Activated gamma-delta T cell treated with Interleukin-2 at 50 U/mL for 16 hours (primary cell): ENCODE results near the gene GNG7.
"Not testable (repeated sequence)": the region's sequence is repeated elsewhere in the genome, so short reads cannot be mapped to it uniquely, and the experiment has no call there.

Source experiments
- DNase-seq: peaks from one replicate; pipeline ENCODE4 v3.0.0-alpha.2; 2020

Gene GNG7

DNA sequence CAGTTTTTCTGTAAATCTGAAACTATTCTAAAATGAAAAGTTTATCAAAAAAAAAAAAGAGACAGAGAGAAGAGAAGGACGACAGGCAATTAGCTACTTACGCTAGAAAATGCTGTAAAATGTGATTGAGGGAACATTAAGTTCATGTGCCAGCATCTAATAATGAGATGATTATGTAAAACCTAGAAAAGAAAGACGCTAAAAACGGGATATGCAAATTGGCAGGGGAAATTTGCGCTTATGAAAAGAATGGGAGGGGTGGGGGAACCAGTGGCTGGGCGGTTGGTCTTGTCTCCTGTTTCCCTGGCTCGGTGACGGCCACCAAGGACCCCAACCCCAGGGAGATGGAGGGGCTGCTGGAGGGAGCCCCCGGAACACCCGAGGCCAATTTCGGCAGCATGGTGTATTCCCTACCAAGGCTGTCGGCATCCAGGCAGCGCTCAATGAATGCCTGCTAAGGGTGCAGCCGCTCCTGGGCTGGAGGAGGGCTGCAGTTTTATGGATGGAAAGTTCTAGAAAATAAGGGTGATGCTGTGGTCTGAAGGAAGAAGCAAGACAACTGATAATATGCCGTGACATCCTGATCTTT, 34.2 kb downstream of the GNG7 start:
- no peak for DNase-seq

DNA sequence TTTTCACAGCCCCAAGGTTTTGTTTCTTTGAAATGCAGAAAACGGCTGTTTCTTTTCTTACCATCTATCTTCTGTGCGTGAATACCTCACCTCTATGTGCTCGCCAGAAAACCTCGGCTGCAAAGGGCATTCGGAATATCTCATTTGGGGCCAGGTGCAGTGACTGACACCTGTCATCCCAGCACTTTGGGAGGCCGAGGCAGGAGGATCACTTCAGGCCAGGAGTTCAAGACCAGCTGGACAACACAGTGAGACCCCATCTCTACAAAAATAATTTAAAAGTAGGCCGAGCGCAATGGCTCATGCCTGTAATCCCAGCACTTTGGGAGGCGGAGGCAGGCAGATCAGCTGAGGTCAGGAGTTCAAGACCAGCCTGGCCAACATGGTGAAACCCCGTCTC, 35.1 kb downstream of the GNG7 start:
- DNase-seq: not testable (repeated sequence)

DNA sequence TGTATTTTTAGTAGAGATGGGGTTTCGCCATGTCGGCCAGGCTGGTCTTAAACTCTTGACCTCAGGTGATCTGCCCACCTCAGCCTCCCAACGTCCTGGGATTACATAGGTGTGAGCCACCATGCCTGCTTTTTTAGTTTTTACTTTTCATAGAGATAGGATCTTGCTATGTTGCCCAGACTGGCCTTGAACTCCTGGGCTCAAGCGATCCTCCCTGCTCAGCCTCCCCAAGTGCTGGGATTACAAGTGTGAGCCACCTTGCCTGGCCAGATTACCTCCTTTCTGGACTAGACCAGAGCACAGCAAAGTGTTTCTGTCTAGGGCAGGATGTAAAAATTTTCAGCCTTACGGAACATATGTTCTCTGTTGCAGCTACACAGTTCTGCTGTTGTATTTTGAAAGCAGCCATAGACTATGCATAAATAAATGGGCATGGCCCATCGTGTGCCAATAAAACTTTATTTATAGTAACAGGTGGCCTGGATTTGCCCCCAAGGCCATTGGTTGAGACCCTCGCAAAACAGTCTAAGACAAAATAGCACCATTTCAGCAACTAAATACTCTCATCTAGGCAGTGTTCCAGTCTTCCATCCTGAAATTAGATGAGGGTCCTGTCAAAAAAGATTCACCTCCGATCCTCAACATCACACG, 36.0 kb downstream of the GNG7 start:
- no peak for DNase-seq

DNA sequence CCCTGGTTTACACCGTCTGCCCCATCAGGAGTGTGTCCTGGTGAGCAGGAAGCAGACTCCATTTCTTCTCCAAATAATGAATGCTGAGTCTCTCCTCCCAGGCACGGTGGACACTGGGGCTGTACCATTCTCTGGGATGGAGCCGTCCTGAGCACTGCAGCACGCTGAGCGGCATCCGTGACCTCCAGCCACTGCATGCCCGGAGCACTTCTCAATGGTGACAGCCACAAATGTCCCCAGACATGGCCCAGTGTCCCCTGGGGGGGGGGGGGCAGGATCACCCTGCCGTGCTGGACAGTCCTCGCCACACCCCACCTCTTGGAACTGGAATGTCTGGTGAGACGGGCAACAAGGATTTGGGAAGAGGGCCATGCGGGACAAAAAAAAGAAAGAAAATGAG, 37.4 kb downstream of the GNG7 start:
- DNase-seq: no peak

DNA sequence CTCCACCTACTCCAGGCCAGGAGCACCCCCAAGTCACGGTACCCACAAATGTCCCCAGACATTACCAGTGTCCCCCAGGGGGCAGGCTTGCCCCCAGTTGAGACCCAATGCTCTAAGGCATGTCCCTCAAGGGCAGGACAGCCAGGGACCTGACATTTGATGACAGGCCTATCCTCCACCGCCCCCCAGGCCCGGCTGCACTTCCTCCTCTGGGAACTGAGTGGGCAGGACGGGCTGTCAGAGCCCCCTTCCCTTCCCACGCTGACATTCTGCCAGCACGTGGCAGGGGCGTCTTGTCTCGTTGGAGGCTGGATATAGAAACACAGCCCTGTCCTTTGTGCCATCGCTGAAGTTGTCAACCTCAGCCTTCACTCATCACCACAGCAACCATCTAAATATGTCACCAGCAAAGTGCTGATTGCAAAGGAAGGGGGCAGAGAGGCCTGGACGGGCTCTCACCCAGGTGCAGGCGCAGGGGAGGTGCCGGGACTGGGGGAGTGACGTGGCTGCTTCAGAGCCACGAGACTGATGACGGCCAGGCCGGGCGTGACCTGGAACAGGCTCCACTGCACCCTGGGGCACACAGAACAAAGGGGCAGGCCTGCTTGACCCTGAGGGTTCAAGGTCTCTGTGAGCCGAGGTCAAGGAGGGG, 38.4 kb downstream of the GNG7 start:
- DNase-seq: no peak

DNA sequence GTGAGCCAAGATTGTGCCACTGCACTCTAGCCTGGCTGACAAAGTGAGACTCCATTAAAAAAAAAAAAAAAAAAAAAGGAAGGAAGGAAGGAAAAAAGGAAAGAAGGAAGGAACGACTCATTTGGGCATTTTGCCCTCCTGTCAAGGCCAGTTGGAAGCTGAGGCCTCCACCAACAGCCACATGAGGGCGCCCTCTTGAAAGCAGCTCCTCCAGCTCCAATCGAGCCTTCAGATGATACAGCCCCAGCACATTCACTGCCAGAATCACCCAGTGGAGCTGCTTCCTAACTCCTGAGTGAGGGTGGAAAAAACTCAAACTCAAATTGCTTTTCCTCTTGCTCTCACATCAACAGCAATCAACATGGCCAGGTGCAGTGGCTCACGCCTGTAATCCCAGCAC, 40.9 kb downstream of the GNG7 start:
- no peak for DNase-seq

DNA sequence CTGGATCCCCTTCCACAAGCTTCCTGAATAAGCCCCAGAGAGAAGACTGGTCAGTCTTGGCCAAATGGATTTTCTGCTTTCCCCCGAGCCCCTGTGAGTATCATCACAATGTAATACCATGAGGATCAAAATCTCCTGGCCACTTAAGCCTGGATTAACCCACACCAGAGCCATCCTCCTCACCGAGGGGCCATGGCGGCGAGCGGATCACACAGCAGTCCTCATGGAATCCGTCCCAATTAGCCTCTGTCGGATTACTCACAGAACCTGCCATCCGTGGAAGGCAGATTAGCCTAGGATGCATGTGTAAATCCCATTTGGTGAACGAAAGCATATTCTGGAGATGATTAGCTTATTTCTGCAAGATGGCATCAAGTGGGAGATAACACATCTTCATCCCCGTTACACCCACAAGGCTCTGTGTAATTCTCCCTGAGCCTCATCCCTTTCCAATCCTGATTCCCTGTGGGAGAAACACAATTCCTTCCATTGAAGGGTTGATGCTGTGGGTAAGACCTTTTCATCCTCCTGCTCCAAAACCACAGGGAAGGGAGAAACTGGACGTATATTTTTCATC, 42.5 kb downstream of the GNG7 start:
- DNase-seq: no peak

DNA sequence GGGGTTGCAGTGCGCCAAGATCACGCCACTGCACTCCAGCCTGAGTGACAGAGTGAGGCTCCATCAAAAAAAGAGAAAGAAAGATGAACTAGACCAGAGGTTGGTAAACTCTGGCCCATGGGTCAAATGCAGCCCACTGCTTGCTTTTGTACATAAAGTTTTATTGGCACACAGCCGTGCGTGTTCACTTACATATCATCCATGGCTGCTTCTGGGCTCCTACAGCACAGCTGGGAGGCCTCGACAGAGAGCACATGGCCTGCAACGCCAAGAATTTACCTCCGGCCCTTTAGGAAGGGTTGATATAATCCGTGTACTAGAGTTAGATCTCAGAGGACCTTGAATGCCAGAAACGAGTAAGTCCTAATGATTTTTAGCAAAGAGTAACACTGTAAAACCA, 46.0 kb downstream of the GNG7 start:
- DNase-seq: no peak

DNA sequence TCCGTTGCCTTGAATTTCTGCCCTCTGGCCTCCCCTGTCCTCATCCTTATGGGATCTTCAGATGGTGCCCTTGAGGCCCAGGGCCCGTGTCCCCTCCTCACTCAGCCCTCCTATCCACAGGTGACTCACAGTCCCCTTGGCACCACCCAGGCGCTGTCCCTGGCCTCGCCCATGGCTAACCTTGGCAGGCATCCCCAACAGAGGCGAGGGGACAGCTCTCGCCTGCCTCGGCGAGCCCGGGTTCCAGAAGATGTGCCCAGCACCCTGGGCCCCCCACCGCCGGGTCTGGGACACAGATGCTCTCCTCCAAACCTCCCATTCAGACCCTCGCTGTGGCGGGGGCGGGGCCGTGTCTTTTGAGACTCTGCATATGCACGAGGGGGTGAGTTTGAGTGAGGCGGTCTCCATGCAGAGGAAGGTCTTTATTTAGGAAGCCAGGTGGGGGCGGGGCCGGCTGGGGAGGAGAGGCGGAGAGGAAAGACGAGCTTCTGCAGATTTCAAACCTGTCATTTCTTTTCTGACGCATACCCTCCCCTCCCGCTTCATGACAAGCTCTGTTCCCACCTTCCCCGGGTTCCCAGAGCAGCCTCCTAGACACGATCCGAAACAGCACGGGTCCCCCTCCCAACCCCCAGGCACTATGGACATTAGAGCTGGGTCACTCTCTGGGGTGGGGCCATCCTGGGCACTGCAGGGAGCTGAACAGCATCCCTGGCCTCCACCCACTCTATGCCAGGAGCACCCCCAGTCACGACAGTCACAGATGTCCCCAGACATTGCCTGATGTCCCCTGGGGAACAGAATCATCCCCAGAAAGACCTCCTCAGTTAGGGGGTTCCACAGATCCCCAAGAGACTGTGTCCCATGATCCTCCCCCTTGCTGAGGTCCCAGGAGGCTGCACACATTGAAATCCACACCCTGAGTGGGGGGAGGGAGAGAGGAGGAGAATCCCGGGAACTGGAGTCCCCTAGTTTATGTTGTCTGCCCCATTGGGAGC, 48.5 kb downstream of the GNG7 start:
- DNase-seq: no peak

DNA sequence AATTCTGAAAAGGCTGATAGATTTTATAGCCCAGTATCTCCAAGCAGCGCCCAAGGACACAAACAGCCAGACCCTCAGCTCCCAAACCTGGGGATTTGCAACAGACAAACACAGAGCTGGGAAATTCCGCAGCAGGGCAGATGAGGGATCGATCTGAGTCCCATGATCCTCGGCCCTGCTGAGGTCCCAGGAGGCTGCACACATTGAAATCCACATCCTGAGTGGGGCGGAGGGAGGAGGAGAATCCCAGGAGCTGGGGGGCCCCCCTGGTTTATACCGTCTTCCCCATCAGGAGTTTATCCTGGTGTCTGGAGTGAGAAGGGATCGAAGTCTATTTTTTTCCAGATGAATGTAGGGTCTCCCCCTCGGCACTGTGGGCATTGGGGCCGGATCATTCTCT, 49.3 kb downstream of the GNG7 start:
- DNase-seq: no peak

DNA sequence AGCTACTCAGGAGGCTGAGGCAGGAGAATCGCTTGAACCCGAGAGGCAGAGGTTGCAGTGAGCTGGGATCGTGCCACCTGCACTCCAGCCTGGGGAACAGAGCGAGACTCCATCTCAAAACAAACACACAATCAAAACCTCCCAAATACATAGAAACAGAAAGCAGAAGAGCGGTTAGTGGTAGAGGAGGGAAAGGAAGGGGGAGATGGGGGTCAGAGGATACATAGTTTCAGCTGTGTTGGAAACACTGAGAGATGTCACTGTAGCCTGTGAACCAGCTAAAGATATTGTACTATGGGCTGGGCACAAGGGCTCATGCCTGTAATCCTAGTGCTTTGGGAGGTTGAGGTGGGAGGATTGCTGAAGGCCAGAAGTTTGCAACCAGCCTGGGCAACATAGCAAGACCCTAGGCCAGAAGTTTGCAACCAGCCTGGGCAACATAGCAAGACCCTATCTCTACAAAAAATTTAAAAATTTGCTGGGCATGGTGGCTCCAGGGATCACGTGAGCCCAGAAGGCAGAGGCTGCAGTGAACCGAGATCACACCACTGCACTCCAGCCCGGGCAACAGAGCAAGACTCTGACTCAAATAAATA, 49.9 kb downstream of the GNG7 start:
- no peak for DNase-seq

DNA sequence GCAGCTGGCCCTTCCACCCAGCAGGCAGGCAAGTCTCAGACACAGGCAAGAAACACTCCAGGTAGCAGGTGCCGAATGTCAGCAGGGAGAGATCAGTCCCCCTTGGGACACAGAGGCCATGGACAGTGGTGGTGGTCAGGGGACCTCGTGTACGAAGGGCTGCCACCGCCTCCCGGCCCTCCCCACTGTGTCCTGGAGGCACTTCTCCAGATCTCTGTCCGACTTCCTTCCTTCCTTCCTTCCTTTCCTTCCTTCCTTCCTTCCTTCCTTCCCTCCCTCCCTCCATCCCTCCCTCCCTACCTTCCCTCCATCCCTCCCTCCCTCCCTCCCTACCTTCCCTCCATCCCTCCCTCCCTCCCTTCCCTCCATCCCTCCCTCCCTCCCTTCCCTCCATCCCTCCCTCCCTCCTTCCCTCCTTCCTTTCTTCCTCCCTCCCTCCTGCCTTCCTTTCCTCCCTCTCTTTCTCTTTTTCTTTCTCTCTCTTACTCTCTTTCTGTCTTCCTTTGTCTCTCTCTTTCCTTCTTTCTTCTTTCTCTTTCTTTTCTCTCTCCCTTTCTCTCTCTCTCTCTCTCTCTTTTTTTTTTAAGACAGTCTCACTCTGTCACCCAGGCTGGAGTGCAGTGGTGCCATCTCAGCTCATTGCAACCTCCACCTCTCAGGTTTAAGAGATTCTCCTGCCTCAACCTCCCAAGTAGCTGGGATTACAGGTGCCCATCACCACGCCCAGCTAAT, 51.3 kb downstream of the GNG7 start:
- DNase-seq: not testable (repeated sequence)

DNA sequence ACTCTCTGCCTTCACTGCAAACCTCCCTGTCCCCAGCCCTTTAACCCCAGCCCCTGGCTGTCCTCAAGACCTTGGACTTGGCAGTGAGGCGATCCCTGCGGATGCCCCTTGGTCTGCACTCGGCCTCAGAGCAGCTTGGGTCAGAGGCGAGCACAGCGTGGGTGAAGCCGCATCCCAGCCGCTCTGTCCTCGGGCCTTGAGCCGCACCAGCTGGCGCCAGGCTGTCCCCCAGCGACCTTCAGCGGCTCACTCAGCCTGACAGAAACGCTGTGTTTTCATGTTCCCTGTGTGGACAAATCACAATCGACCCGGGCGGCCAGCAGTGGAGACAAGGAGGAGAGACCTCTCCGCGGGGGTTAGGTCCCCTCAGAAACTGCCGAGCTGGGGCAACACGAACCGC, 52.0 kb downstream of the GNG7 start:
- DNase-seq: no peak

DNA sequence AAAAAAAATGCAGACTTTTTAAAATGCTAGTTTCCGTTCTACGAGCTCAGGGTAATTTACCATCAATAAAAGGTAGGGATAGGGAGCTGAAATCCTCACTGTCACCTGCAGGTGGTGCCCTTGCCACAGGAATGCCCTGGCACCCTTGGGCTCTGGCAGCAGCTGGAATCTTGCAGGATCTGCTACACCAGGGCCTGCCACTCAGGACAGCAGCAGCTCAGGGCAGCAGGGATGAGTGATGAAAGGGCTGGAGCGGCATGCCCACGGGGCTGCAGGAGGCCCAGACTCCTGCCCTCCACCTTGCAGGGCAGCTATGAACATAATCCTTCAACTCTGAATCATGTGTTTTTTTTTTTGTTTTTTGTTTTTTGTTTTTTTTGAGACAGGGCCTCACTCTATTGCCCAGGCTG, 54.0 kb downstream of the GNG7 start:
- peak; percentile 71 for DNase-seq

DNA sequence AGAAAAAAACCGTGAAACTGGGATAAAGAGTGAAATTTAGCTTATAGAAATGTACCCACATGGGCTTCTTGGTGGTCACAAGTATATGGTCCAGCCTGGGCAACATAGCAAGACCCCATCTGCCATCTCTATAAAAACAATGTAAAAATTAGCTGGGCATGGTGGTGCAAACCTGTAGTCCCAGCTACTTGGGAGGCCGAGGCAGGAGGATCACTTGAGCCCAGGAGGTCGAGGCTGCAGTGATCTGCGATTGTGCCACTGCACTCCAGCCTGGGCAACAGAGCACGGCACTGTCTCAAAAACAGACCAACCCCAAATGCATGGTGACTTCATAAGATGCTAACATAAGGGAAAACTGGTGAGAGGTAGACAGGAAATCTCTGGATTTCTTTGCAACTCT, 54.4 kb downstream of the GNG7 start:
- no peak for DNase-seq

DNA sequence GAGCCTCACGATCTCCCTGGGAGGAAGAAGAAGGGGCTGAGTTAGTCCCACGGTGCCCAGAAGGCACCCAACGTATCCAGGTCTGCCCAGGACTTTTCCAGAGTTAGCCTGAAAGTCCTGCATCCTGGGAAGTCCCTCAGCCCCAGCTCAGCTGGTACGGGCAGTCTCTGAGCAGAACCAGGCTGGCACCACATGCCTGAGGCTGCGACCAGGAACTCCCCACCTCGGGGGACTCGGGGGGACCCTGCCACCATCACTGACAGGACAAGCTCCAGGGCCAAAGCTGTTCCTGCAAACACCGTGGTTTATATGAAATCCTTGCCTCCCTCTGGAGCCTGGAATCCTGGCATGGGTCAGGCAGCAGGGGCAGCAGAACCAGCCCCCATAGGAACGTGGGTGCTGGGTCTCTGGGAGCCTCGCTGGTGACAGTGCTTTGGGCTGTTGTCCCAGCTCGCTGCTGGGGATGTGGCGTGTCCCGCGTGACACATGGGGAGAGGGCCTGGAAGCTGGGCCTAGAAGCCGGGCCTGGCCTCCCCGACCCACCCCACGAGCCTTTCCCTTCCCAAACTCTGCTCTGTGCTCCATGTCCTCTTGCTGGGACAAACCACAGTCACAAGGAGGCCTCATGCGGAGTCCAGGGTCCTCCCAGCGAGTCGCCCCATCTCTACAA, 55.5 kb downstream of the GNG7 start:
- DNase-seq: no peak

DNA sequence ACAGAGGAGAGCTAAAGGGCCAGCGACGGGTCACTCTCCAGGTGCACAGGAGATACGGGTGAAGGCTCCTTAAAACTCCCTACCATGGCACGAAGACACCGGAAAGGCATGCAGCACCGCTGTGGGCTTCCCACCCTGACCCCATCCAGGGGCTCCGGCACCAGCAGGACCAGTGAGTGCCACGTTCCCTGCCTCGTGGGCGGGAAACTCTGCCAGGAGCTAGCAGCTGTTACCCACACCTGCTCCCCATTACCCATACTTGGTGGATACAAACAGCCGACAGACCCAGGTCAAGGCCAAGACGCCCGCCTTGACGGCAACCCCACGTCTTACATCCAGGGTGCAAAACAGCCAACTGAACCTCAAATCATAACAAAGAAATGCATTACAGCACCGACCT, 56.7 kb downstream of the GNG7 start:
- DNase-seq: no peak

DNA sequence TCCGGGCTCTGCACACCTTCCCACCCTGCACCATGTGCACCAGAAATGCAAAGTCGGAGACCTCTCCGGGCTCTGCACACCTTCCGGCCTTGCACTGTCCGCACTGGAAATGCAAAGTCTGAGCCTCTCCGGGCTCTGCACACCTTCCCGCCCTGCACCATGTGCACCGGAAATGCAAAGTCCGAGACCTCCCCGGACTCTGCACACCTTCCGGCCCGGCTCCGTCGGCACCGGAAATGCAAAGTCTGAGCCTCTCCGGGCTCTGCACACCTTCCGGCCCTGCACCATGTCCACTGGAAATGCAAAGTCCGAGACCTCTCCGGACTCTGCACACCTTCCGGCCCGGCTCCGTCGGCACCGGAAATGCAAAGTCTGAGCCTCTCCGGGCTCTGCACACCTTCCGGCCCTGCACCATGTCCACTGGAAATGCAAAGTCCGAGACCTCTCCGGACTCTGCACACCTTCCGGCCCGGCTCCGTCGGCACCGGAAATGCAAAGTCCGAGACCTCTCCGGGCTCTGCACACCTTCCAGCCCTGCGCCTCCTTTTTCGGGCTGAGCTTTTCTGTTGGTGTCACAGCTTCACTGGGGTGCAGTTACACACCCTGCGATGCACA, 59.3 kb downstream of the GNG7 start:
- DNase-seq: not testable (repeated sequence)

DNA sequence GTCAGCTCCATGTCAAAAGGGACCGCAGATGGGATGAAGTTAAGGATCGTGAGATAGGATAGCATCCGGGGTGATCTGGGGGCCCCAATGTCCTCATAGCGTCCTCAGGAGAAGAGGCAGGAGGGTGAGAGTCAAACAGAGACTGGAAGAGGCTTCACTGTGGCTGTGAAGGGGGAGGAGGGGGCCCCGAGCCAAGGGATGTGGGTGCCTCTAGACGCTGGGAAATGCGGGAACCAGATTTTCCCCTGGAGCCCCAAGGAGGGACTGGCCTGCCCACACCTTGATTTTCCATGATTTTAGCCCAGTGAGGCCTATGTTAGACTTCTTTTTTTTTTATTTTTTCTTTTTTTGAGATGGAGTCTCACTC, 61.2 kb downstream of the GNG7 start:
- DNase-seq: no peak

DNA sequence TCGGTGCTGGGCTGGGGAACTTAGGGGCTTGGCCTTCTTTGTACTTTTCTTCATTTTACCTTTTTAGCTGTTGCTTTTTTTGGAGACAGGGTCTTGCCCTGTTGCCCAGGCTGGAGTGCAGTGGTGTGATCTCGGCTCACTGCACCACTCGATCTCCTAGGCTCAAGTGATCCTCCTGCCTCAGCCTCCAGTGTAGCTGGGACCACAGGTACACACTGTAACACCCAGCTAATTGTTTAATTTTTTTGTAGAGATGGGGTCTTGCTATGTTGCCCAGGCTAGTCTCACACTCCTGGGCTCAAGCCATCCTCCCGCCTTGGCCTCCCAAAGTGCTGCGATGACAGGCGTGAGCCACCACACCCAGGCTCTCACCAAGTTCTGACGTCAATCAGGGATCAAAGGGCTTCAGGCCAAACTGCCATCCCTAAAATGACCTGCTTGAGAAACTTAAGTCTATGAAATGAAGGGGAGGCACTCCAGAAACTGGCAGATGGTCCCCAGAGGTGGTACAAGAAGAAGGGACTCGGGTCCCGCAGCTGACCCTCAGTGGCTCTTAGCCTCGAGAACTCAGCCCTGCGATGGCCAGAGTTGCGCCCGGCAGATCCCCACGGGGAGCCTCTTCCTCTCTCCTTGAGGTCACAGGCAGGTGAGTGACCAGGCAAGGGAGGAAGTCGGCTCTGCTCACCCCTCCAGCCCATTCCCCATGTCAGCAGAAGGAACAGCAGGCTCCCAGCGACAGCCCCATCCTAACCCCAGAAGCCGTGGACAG, 61.7 kb downstream of the GNG7 start:
- no peak for DNase-seq
